Stimulated activated CD4-positive, alpha-beta T cell treated with anti-CD3 and anti-CD28 coated beads, Interleukin-15, amount 100 ng/mL, for 48 hours (primary cell): ENCODE measurements around the gene OCA2.
"Not testable (repeated sequence)": the region's sequence is repeated elsewhere in the genome, so short reads cannot be mapped to it uniquely, and the experiment has no call there.

ENCODE experiments used
- DNase-seq, 2 donors: peaks; one replicate each; pipeline ENCODE4 v3.0.0-alpha.2; 2020; ENCODE audit warnings: low read depth in 2 of 2

Gene OCA2

GRCh38 chr15:27725731-27726130 lies 373.4 kb downstream of the OCA2 start:
- DNase-seq, result no peak

GRCh38 chr15:27723821-27724220 lies 375.3 kb downstream of the OCA2 start:
- DNase-seq, result no peak

- no peak for DNase-seq
Measured at GRCh38 chr15:27722102-27722501, 377.0 kb downstream of the OCA2 start.

- no peak for DNase-seq
Measured at GRCh38 chr15:27714675-27715074, 384.4 kb downstream of the OCA2 start.

- DNase-seq, result not testable (repeated sequence)
Measured at GRCh38 chr15:27713850-27714249, 385.3 kb downstream of the OCA2 start.

- no peak for DNase-seq
Measured at GRCh38 chr15:27707257-27707656, 391.9 kb downstream of the OCA2 start.

GRCh38 chr15:27706300-27706699 lies 392.8 kb downstream of the OCA2 start:
- no peak for DNase-seq

- no peak for DNase-seq
Measured at GRCh38 chr15:27705056-27705455, 394.1 kb downstream of the OCA2 start.
